Measurements from ENCODE around the gene PUM1.

GRCh38 chr1:30952098-30952497 lies 113.4 kb downstream of the PUM1 start:
- TF ChIP-seq CTCF (IDR thresholded peaks at IDR 0.05 in 8 of 11, conservative IDR thresholded peaks at IDR 0.05 in 3 of 11): no peak
- no peak for TF ChIP-seq POLR2AphosphoS5 (IDR thresholded peaks at IDR 0.05)
- no peak for TF ChIP-seq POLR2A (IDR thresholded peaks at IDR 0.05)
